Type B pancreatic cell (in vitro differentiated cells): ENCODE measurements around the gene BAZ2A. TPM values are rescaled to one million over a fixed set of nuclear protein-coding genes. Genes with fewer than 3 reads are reported as not detected.

Experiments used
- DNase-seq: peaks from one replicate; pipeline ENCODE4 v3.0.0; 2021; ENCODE audit warnings: mixed read lengths; ENCODE audit not compliant: unreplicated experiment; ENCODE audit errors: extremely low spot score
- H3K27ac Mint-ChIP-seq: 2 replicates; pipeline ENCODE4 v1.8.0; 2021; ENCODE audit warnings: mild to moderate bottlenecking, mixed read lengths
- H3K27me3 Mint-ChIP-seq: 2 replicates; pipeline ENCODE4 v1.8.0; 2021; ENCODE audit warnings: mixed read lengths
- H3K36me3 Mint-ChIP-seq: 2 replicates; pipeline ENCODE4 v1.8.0; 2021; ENCODE audit warnings: mixed read lengths
- H3K4me1 Mint-ChIP-seq: one replicate; pipeline ENCODE4 v1.8.0; 2021; ENCODE audit warnings: mixed read lengths; ENCODE audit not compliant: unreplicated experiment
- H3K4me3 Mint-ChIP-seq: 2 replicates; pipeline ENCODE4 v1.8.0; 2021; ENCODE audit warnings: mild to moderate bottlenecking, mixed read lengths
- H3K9me3 Mint-ChIP-seq: 2 replicates; pipeline ENCODE4 v1.8.0; 2021; ENCODE audit warnings: mixed read lengths
- total RNA-seq: library from RNA; stranded (reverse); gene quantifications from 2 replicates; pipeline ENCODE4 v1.2.1, GENCODE V29; 2021; ENCODE audit warnings: low replicate concordance
- TF ChIP-seq, protein P1 (sequence below): fragments of 200-600 bp; sonication (generic); conservative IDR thresholded peaks from 2 replicates; pipeline ENCODE4 v1.5.0; 2021; ENCODE audit warnings: antibody characterized with exemption, mild to moderate bottlenecking

BAZ2A gene
- total RNA-seq, 1 donor from 2014 or later = 108 TPM

GRCh38 chr12:56616244-56616643 is 13.9 kb downstream of the BAZ2A start:
- Mint-ChIP-seq H3K27me3 (no peaks in the 10 kb centered on the region), H3K4me3 (no peak overlapping the region), H3K4me1 (peaks cover 7% of the 10 kb centered on the region), H3K27ac (no peak overlapping the region), H3K9me3 (no peaks in the 10 kb centered on the region), H3K36me3 (peaks cover 40% of the 10 kb centered on the region)
- no peak for DNase-seq
- TF ChIP-seq, protein P1, sequence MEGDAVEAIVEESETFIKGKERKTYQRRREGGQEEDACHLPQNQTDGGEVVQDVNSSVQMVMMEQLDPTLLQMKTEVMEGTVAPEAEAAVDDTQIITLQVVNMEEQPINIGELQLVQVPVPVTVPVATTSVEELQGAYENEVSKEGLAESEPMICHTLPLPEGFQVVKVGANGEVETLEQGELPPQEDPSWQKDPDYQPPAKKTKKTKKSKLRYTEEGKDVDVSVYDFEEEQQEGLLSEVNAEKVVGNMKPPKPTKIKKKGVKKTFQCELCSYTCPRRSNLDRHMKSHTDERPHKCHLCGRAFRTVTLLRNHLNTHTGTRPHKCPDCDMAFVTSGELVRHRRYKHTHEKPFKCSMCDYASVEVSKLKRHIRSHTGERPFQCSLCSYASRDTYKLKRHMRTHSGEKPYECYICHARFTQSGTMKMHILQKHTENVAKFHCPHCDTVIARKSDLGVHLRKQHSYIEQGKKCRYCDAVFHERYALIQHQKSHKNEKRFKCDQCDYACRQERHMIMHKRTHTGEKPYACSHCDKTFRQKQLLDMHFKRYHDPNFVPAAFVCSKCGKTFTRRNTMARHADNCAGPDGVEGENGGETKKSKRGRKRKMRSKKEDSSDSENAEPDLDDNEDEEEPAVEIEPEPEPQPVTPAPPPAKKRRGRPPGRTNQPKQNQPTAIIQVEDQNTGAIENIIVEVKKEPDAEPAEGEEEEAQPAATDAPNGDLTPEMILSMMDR = no peak

DNA sequence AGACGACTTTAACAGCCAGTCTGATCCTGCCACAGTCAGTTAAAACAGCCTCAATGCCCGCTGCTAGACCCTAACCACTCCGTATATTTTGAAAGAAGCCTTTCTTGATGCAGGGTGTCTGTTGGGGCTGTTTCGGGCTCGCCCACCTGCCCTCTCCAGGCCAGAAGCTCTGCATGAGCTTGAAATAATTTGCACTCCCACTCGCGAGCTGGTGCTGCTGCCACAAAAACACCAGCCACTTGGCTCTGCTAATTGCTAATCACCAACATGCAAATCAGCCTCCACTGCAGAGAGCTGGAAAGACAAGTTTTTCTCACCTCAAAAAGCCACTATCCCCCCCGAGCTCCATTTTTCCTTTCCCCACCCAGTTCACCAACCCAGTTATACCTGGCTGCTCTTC is 15.5 kb downstream of the BAZ2A start:
- DNase-seq = no peak
- H3K36me3 Mint-ChIP-seq = peaks cover 41% of the 10 kb centered on the region
- H3K4me1 Mint-ChIP-seq = peaks cover 4% of the 10 kb centered on the region
- TF ChIP-seq, protein P1 = no peak
- no peak overlapping the region for H3K27ac Mint-ChIP-seq
- H3K27me3 Mint-ChIP-seq = no peaks in the 10 kb centered on the region
- H3K9me3 Mint-ChIP-seq = no peaks in the 10 kb centered on the region
- no peak overlapping the region for H3K4me3 Mint-ChIP-seq

DNA sequence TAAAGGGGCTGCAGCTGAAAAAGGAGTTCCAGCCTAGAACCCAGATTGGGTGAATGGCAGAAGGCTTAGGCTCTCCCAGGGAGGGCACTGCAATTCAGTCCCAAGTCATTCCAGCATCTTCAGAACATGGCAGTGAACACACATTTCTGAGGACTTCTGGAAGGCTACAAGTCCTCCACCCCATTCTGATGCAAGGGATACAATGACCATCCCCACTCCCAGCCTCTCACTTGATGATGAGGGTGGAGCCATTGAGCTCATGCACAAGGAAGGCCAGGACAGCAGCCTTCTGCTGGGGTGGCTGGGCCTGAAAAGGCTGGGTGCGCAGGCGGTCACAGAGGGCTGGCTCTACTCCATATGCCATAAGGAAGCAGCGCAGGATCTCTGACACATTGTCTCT is 25.8 kb downstream of the BAZ2A start:
- Mint-ChIP-seq H3K36me3 (peaks cover 35% of the 10 kb centered on the region), H3K27me3 (no peaks in the 10 kb centered on the region), H3K4me1 (no peaks in the 10 kb centered on the region), H3K27ac (no peak overlapping the region), H3K9me3 (no peaks in the 10 kb centered on the region), H3K4me3 (no peak overlapping the region)
- TF ChIP-seq, protein P1 = no peak
- no peak for DNase-seq

GRCh38 chr12:56602239-56602638 is 27.9 kb downstream of the BAZ2A start:
- TF ChIP-seq, protein P1 = no peak
- Mint-ChIP-seq H3K4me3 (no peak overlapping the region), H3K4me1 (no peaks in the 10 kb centered on the region), H3K27ac (no peak overlapping the region), H3K36me3 (peaks cover 41% of the 10 kb centered on the region), H3K27me3 (no peaks in the 10 kb centered on the region), H3K9me3 (no peaks in the 10 kb centered on the region)
- DNase-seq = no peak

DNA sequence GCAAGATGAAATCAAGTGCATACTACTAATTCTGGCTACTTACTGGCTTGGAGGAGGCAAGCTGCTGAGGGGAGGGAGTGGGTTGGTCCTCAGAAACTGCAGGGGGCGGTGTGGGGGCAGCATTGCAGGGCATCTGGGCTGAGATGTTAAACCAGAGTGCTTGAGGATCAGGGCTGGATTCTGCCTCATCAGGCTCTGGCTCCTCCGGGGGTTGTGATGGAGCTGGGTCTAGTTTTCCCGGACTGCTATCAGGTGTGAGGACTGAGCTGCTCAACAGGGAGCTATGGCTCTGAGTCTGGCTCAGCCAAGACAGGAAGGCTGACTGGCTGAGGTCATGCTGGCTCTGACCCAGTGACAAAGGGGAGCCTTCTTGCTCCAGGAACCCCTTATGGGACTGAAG is 28.6 kb downstream of the BAZ2A start:
- TF ChIP-seq, protein P1 = no peak
- peak overlapping the region; percentile 41 for H3K27ac Mint-ChIP-seq
- no peak for DNase-seq
- H3K27me3 Mint-ChIP-seq = no peaks in the 10 kb centered on the region
- H3K4me3 Mint-ChIP-seq = no peak overlapping the region
- H3K4me1 Mint-ChIP-seq = no peaks in the 10 kb centered on the region
- no peaks in the 10 kb centered on the region for H3K9me3 Mint-ChIP-seq
- peaks cover 45% of the 10 kb centered on the region for H3K36me3 Mint-ChIP-seq

GRCh38 chr12:56600753-56601152 is 29.4 kb downstream of the BAZ2A start:
- Mint-ChIP-seq H3K9me3 (no peaks in the 10 kb centered on the region), H3K27me3 (no peaks in the 10 kb centered on the region), H3K27ac (no peak overlapping the region), H3K36me3 (peaks cover 40% of the 10 kb centered on the region), H3K4me1 (no peaks in the 10 kb centered on the region), H3K4me3 (no peak overlapping the region)
- TF ChIP-seq, protein P1 = no peak
- DNase-seq = no peak
